ENCODE measurements around the gene CA14. TPM values are rescaled to one million over a fixed set of nuclear protein-coding genes. Genes with fewer than 3 reads are reported as not detected.

CA14 gene
- not detected in 2 replicates for total RNA-seq (2012; rRNA removed)
- polyA plus RNA-seq (2012; rRNA removed): not detected in 2 replicates
- 0.02 TPM in 1 of 2 replicates, not detected in the other for polyA plus RNA-seq (2012; cell fraction: cytosol; rRNA removed)
- polyA plus RNA-seq (2012; cell fraction: nucleus; rRNA removed; ENCODE audit: low replicate concordance): 0.04 and 0.10 TPM in 2 replicates
- Bru-seq, nascent RNA: not detected
- BruChase-seq, experiment 1, labeled RNA remaining after a 6-hour chase: not detected
- BruChase-seq, experiment 2, labeled RNA remaining after a 2-hour chase: not detected
- long read RNA-seq: 0 reads

GRCh38 chr1:150257624-150258585 lies at the start of gene CA14:
CA14 (plus strand) TSS chr1:150257774; CDS start chr1:150258129, 355 bp downstream.
- H3K4me1 ChIP-seq (ENCODE audit: control insufficient read depth, insufficient read depth, low read length): peaks cover 24% of the 10 kb centered on the region
- peak within 1 kb of the TSS; percentile 19; the same call in 1 of the 2 replicates for H2AK5ac ChIP-seq (ENCODE audit: low read depth, low read length)
- H3K4me2 ChIP-seq (ENCODE audit: low read depth, low read length): peak within 1 kb of the TSS; percentile 64
- DNase-seq: no peak
- H3K27ac ChIP-seq (ENCODE audit: insufficient read depth, low read length): no peak within 1 kb of the TSS
- TF ChIP-seq RFX5 (IDR thresholded peaks at IDR 0.05; ENCODE audit: low read depth, low read length) (no peak), CHD1 (IDR thresholded peaks at IDR 0.05; ENCODE audit: low read depth, low read length) (no peak), FOS (IDR thresholded peaks at IDR 0.05; ENCODE audit: low read depth, low read length) (no peak), MXI1 (IDR thresholded peaks at IDR 0.05; ENCODE audit: borderline replicate concordance, low read depth, low read length) (no peak), SMC3 (IDR thresholded peaks at IDR 0.05; ENCODE audit: low read depth, low read length) (no peak), RAD21 (IDR thresholded peaks at IDR 0.05; ENCODE audit: low read length) (no peak), CEBPB (IDR thresholded peaks at IDR 0.05; ENCODE audit: low read depth, low read length) (no peak), BHLHE40 (IDR thresholded peaks at IDR 0.05; ENCODE audit: low read depth, low read length) (no peak), MAZ (IDR thresholded peaks at IDR 0.05; ENCODE audit: borderline replicate concordance, low read depth, low read length) (no peak), POLR2A (IDR thresholded peaks at IDR 0.05; ENCODE audit: low read depth, low read length) (no peak), NFE2L2 (IDR thresholded peaks at IDR 0.05; ENCODE audit: low read depth, low read length) (no peak)
- TF ChIP-seq, protein P1, sequence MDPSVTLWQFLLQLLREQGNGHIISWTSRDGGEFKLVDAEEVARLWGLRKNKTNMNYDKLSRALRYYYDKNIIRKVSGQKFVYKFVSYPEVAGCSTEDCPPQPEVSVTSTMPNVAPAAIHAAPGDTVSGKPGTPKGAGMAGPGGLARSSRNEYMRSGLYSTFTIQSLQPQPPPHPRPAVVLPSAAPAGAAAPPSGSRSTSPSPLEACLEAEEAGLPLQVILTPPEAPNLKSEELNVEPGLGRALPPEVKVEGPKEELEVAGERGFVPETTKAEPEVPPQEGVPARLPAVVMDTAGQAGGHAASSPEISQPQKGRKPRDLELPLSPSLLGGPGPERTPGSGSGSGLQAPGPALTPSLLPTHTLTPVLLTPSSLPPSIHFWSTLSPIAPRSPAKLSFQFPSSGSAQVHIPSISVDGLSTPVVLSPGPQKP (IDR thresholded peaks at IDR 0.05; ENCODE audit: borderline replicate concordance, low read depth, low read length): no peak
- peak within 1 kb of the TSS; percentile 38 for H2AK9ac ChIP-seq (replicated peaks; ENCODE audit: low read depth, low read length, poor library complexity)
- WGBS, 2 experiments (ENCODE audit: extremely low coverage in 2 of 2, insufficient read length in 1 of 2): 50% methylated on average over 2 of the region's 13 CpGs; no CpG with 5 or more reads in 1 of the 2 experiments
- peaks cover 3% of the 10 kb centered on the region; the same call in 1 of the 2 replicates for H3K9me1 ChIP-seq (ENCODE audit: insufficient read depth, low read length)
- BruUV-seq (replicated peaks): no TSS peak
- H2BK120ac ChIP-seq (ENCODE audit: low read depth, low read length): peak within 1 kb of the TSS; percentile 57
- peak within 1 kb of the TSS in 1 of 2 experiments; percentile 84; a peak in 2 of 4 replicates for H4K8ac ChIP-seq (ENCODE audit: low read depth in 2 of 2, low read length in 2 of 2)
- no peak within 1 kb of the TSS for H3K56ac ChIP-seq (ENCODE audit: extremely low read depth, insufficient read depth, low read length)
- no peak within 1 kb of the TSS; the same call in 1 of the 2 replicates for H3K18ac ChIP-seq (ENCODE audit: low read depth, low read length)
- no peak within 1 kb of the TSS for H2BK15ac ChIP-seq (ENCODE audit: low read depth, low read length)
- POLR2A ChIA-PET (ENCODE audit: unreplicated experiment): no interaction called here
- H3K4me3 ChIP-seq (ENCODE audit: insufficient read depth, low read depth, low read length): no peak within 1 kb of the TSS
- H3K23ac ChIP-seq (ENCODE audit: low read depth, low read length): peak within 1 kb of the TSS; percentile 60
- H2AFZ ChIP-seq (replicated peaks; ENCODE audit: low read length, poor library complexity): peak within 1 kb of the TSS; percentile 83
- no peak within 1 kb of the TSS for H2BK20ac ChIP-seq (ENCODE audit: low read depth, low read length)
- H3K36me3 ChIP-seq (ENCODE audit: control insufficient read depth, insufficient read depth, low read length): no peaks in the 10 kb centered on the region
- no peak within 1 kb of the TSS for H3K9ac ChIP-seq (ENCODE audit: low read depth, low read length)
- dilution Hi-C loops (cut with HindIII; ENCODE audit: low sequenced_read_pairs, unreplicated experiment) (no loop called here), in situ Hi-C loops (cut with MboI; ENCODE audit: low sequenced_read_pairs) (no loop called here), intact Hi-C loops (cut with micrococcal nuclease) (loop anchor here (5.0 kb wide), 1 partner anchor 304 kb away; no protein-coding TSS in a partner anchor)
- H4K5ac ChIP-seq (ENCODE audit: low read depth, low read length): peak within 1 kb of the TSS; percentile 21; the same call in 1 of the 2 replicates
- H3K4ac ChIP-seq (ENCODE audit: low read depth, low read length): peak within 1 kb of the TSS; percentile 79
- no peak within 1 kb of the TSS for H4K91ac ChIP-seq (ENCODE audit: insufficient read depth, low read depth, low read length)
- ATAC-seq (ENCODE audit: low read depth): no peak
- CTCF ChIA-PET: interaction anchor here (0.6 kb wide), 1 partner anchor 464 kb away, joined by 6 read pairs; no protein-coding TSS in a partner anchor
- H4K20me1 ChIP-seq (ENCODE audit: insufficient read depth, low read length): no peaks in the 10 kb centered on the region
- H2BK5ac ChIP-seq (ENCODE audit: low read depth, low read length, poor library complexity, severe bottlenecking): no peak within 1 kb of the TSS
- no peaks in the 10 kb centered on the region for H3K27me3 ChIP-seq (ENCODE audit: control insufficient read depth, insufficient read depth, low read length)
- no peaks in the 10 kb centered on the region for H3K9me3 ChIP-seq (ENCODE audit: control insufficient read depth, insufficient read depth, low read length)
- no peaks in the 10 kb centered on the region for H3K79me1 ChIP-seq (ENCODE audit: low read depth in 1 of 2, low read length in 2 of 2)
- peak within 1 kb of the TSS; percentile 72 for H3K14ac ChIP-seq (replicated peaks; ENCODE audit: low read depth, low read length)
